NCI-H2196 (cell line): ENCODE results near the gene PROB1.
"Not testable (repeated sequence)": the region's sequence is repeated elsewhere in the genome, so short reads cannot be mapped to it uniquely, and the experiment has no call there.

Experiments
- DNase-seq: peaks from one replicate; lab custom pipeline; 2025; ENCODE audit not compliant: unreplicated experiment; lab: John Stamatoyannopoulos, UW

PROB1 gene

GRCh38 chr5:139381837-139382761 is 12.8 kb downstream of the PROB1 start:
- no peak for DNase-seq

GRCh38 chr5:139379626-139380449 is 15.1 kb downstream of the PROB1 start:
- no peak for DNase-seq

- DNase-seq, result no peak
Observed at GRCh38 chr5:139378941-139379361, 16.0 kb downstream of the PROB1 start.

- DNase-seq, result no peak
Observed at GRCh38 chr5:139378101-139378825, 16.6 kb downstream of the PROB1 start.

GRCh38 chr5:139377226-139377625 is 17.7 kb downstream of the PROB1 start:
- DNase-seq, result no peak

GRCh38 chr5:139376364-139376763 is 18.5 kb downstream of the PROB1 start:
- no peak for DNase-seq

- DNase-seq, result no peak
Observed at GRCh38 chr5:139374909-139375308, 20.0 kb downstream of the PROB1 start.

GRCh38 chr5:139371482-139372435 is 23.1 kb downstream of the PROB1 start:
- peak; percentile 15 for DNase-seq

GRCh38 chr5:139369181-139369580 is 25.7 kb downstream of the PROB1 start:
- no peak for DNase-seq

GRCh38 chr5:139368613-139369012 is 26.3 kb downstream of the PROB1 start:
- DNase-seq, result no peak

GRCh38 chr5:139364466-139364865 is 30.4 kb downstream of the PROB1 start:
- DNase-seq, result no peak

- DNase-seq, result no peak
Observed at GRCh38 chr5:139363937-139364336, 31.0 kb downstream of the PROB1 start.

GRCh38 chr5:139361835-139362429 is 33.0 kb downstream of the PROB1 start:
- DNase-seq, result no peak

- DNase-seq, result no peak
Observed at GRCh38 chr5:139360384-139360783, 34.5 kb downstream of the PROB1 start.

GRCh38 chr5:139358064-139358463 is 36.8 kb downstream of the PROB1 start:
- no peak for DNase-seq

- not testable (repeated sequence) for DNase-seq
Observed at GRCh38 chr5:139355900-139356299, 39.0 kb downstream of the PROB1 start.

GRCh38 chr5:139354186-139354585 is 40.7 kb downstream of the PROB1 start:
- no peak for DNase-seq

- DNase-seq, result not testable (repeated sequence)
Observed at GRCh38 chr5:139347863-139348262, 47.0 kb downstream of the PROB1 start.

GRCh38 chr5:139345442-139345841 is 49.5 kb downstream of the PROB1 start:
- DNase-seq, result not testable (repeated sequence)

GRCh38 chr5:139344177-139344576 is 50.7 kb downstream of the PROB1 start:
- no peak for DNase-seq
